EL (cell line): ENCODE measurements around the gene GRM7.

Experiments
- DNase-seq: peaks from one replicate; pipeline ENCODE4 v3.0.0-alpha.2; 2016

GRM7 gene

DNA sequence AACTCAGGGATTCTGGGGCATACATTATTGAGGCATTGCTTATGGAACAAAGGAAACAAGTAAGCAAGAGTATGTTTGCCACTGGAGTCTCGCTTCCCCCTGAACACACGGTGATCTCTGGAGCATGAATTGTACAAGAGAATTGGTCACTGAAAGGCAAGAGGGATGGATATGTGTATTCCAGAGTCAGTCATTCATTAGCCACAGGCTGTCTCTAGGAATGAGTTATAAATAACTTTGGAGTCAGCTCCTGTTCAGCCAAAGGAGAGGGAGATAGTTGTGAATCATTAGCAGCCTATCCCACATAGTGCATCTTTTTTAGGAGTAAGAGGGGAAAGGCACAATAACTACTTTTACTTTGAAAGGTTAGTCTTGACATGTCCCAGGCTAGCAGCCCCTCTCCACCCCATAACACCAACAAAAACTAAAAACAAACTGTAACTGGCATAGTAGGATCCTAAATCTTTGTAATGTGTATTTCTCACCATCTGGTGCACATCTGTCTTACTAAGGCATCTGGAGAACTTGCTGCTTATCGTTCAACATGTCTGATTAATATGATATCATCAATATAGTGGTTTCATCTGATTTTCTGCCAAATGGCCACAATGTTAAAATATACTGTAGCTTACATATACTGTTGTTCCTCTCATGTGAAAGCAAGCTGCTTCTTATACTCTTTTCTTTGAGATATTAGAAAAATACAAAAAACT is 462.2 kb downstream of the GRM7 start:
- DNase-seq, result no peak

DNA sequence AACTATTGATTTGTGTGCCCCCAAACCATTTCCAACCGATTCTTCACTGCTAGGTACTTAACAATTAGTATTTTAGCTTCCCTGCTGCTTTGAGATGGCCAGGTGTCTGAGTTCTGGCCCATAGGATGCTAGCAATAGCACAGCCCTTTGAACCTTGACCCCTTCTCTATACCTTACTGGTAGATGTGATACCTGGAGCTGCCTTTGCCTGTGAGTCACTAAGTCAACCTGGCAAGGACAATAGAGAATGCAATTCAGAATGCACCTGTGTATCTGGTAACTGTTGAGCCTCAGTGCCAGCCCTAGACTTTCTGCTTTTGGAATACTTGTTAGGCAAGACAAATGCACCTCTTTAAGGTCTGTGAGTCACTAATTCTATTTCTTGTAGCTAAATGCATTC is 467.4 kb downstream of the GRM7 start:
- no peak for DNase-seq

DNA sequence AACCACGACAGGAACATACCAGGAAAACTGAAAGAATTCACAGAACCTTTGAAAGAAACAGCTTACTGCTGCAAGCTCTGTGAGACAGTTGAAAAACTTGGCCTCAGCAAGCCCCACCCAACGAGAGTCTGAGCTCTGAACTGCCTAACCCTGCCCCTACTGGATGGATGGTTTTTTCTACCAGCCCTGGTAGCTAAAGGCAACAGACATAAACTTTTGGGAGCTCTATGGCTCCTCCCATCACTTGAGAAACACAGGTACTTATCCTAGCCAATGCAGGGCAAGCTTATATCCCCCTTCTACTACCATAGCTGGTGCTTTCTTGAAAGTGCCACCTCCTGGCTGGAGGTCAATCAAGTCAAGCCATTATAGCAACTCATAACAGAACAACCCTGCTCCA is 471.8 kb downstream of the GRM7 start:
- DNase-seq, result no peak

DNA sequence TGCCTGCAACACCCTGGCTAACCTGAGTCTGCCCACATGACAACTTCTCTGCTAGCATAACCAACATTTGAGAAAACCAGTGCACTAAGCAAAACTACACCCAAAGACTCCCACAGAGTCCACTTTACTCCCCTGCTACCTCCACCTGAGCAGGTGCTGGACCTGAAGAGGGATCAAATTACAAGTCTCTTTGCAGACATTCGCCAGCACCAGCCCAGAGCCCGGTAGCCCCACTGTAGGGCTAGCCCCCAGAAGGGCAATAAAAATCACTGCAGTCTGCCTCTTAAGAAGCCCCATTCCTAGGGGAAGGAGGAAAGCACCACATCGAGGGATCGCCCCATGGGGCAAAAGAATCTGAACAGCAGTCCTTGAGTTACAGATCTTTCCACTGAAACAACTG is 472.2 kb downstream of the GRM7 start:
- no peak for DNase-seq

DNA sequence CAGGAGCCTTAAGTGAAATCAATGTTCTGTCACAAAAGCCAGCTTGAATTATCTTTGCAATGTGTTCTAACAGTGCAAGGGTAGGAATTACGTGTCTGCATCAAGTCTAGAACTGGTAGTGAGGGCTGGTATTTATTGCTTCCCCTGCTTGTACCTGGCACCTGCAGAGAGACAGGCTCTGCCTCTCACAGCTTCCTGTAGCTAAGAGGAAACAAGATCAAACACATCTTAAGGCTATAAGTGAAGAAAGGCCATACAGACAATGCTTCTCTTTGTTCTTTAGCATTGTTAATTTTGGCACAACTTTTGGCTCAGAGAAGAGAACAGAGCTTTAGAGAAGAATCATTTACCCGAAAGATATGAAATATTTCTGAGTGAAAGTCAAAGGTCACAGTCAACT is 479.9 kb downstream of the GRM7 start:
- DNase-seq, result no peak

DNA sequence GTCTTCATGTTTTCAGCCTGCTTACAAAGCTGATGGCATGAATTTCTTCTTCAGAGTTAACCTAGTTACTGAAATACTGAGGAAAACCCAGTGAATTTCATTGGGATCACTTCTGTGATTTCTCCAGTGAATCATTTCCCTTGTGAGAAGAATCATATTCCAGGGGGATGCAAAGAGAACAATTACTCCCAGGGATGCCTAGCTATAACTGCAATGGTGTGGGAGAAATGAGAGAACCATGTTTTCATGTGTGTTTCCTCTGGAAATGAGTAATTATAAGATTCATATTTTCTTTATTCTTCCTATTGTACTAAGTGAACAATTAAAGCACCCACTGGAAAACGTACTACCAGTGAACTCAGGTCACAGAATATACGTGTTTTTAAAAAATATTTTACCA is 485.4 kb downstream of the GRM7 start:
- no peak for DNase-seq

DNA sequence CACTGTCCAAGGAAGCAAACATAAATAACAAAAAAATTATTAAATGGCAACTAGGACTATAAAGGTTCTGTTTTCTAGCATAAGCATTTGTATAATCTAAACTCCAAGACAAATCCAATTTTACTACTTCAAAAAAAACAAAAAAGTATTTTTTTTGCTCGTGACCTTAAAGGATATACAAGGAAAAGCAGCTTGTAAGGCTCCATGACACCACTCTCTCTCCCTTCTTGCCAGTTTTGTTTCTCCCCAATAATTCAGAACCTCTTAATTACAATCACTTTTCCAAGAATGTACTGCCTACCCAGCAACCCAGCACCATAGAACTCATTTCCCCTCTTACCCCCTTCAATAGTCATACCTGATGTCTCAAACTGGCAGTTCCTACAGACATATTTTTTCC is 496.2 kb downstream of the GRM7 start:
- no peak for DNase-seq

DNA sequence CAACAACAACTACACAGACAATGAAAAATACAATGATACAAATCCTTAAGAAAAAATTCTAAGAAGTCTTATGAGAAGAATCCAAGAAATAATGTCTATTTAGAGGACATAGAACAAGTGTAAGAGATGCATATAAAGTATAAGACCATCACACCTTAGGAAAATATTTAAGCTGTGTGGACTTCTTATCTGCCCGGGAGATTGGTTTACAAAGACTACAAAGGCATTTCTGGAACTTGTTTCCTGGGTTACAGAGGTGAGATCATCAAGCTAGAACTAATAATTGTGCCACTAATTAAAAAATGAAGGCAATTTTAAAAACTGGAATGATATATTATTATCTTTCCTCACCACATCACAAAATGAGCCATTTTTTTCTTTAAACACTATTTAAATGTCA is 507.1 kb downstream of the GRM7 start:
- DNase-seq, result no peak

DNA sequence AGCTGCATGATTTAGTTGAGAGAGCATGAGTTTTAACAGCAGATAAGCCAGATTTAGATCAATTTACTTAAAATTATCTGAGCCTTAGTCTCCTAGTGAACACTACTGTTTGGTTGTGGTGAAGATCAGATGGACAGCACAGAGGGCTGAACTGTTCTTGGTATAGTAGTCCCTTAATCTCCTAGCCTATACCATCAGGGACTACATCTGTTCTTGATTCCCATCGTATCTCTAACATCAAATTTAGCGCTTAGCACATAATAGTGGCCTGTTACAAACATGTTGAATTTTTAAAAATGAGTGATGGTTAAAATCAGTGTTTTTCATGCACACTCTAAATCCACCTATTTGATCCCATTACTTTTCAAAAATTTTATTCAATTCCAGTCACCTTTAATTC is 507.7 kb downstream of the GRM7 start:
- no peak for DNase-seq

DNA sequence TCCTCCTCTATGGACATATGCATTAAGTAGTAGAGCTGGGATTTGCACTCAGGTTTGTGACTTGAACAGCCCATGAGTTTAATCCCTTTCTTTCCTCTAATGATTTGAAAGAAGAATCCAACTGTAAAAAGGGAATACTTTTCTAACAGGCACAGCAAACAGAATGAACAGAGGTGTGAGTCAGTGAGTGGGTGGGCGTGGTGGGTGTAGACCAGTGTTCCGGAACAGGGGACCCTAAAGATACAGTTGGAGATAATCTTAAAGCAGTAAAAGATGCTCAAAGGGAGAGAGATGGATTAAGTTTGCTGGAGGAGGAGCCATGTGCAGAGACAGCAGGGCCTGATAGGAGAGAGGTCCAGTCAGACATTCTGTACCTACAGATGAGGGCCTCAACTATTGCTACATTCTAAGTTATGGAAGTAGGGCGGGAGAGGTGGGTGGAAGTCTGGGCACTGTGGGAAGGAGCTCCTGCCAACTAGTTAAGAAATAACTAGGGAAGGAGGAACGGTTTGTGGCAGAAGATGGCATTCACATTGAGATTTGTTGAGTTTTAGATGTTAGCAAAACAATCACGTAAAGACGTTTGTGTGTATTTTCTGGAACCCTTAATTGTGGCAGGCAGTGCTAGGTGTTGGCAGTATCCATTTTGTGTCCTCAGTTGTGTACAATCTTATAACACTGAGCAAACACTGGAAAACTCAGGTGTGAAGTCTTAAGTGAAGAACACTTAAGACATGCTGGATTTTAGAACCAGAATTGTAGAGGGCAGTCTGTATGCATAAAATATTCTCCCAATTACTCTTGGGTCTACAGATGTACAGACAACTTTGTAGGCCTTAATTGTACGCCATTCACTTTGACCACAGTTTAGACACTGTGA is 511.0 kb downstream of the GRM7 start:
- no peak for DNase-seq

DNA sequence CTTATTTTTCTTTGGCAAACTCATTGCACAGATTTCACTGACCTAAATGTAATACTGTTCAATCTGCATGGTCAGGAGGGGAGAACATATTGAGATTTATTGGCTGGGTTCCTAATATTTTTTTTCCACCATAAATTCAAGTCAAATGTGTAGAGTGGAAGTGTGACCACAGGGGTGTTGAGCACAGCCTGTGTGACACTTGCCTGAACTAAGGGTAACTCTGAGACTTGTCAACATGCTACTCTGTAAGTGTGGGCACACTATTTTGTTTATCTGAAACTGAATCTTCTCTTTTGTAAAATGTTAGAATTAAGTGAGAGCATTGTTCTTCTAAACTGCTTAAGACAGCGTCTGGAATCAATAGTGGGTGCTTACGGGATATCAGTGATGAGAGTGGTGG is 516.2 kb downstream of the GRM7 start:
- DNase-seq, result no peak

DNA sequence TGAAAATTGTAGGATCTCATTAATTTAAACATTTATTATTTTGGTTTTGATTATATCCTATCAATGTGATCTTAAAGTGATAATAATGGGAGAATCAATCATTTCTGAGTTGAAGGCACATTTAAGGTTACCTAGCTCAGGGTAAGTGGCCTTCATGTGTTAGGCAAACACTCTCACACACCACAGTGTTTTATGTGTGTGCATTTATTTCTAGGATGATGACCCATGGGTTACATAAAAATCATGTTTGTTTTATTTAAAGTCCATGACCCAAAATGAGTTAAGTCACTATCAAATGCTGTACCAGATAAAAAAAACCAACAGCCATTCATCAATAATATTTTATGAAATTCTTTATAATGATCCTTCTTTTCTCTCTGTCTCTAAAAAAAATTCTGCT is 520.8 kb downstream of the GRM7 start:
- no peak for DNase-seq

DNA sequence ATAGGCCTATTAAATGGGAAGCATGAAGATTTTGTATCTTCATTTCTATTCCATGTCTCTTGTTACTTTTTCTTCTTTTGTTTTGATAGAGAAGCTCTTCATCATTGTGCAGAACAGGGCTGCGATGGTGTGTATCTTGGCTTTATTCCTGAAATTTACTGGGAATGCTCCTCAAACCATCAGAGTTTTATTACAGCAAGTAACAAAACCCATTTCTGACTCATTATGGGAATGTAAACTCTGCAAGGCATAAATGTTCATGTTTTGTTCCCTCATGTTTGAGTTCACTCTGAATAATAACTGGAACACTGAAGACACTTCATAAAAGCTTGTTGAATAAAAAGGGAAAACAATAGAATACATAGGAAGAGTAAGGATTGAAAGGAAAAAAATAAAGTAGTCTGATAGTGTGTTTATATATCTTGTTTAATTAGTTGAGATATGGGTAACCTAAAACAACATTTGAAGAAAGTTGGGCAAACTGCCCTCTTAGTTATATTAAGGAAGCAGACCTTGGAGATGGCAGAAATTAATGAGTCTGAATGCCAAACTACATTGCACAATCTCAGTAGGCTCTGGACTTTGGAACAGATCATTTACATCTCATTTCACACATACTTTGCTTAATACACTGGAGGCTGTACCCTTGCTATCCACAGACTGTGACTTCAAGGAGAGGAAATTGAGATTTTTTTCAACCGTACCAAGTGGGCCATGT is 521.5 kb downstream of the GRM7 start:
- no peak for DNase-seq

DNA sequence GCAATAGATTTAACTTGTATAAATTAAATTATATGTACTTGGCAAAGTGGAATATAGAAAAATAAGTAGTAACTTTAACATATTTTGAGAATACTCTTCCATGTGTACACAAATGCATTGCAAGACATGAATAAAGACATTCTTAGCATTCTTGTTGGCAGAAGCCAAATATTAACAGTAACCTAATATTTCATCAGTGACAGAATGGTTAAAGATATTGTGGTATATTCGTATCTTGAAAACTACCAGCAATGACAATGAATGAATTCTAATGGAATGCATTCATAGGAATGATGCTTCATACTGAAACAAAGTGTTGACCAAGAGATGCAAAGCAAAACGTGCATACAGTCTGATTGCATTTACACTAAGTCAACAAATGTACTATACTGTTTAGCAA is 524.7 kb downstream of the GRM7 start:
- no peak for DNase-seq

DNA sequence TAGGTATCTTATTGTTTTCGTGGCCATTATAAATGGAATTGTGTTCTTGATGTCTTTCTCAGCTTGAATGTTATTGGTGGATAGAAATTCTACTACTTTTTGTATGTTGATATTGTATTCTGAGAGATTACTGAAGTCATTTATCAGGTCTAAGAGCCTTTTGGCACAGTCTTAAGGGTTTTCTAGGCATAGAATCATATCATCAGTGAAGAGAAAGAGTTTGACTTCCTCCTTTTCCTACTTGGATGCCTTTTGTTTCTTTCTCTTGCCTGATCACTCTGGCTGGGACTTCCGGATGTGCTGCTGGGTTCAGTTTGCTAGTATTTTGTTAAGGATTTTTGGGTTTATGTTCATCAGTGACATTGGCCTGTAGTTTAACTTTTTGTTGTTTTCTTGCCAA is 527.1 kb downstream of the GRM7 start:
- DNase-seq, result no peak

DNA sequence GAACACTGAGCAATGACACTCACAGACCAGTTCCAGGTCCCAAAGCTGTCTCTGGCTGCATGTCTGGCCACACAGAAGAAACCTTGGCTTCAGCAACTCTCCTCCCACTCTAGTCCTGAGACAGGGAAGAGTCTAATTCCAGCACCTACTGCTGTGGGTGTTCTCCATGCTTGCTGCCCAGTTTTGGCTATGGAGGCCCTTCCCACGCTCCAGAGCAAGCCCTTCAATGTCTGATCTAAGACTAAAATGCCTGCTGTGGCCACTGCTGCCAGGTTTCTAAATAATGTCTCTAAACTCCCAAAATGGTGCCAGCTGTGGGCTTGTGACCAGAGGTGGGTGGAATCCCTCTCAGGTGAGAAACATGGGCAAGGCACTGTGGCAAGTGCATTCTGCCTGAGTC is 531.3 kb downstream of the GRM7 start:
- DNase-seq, result no peak

DNA sequence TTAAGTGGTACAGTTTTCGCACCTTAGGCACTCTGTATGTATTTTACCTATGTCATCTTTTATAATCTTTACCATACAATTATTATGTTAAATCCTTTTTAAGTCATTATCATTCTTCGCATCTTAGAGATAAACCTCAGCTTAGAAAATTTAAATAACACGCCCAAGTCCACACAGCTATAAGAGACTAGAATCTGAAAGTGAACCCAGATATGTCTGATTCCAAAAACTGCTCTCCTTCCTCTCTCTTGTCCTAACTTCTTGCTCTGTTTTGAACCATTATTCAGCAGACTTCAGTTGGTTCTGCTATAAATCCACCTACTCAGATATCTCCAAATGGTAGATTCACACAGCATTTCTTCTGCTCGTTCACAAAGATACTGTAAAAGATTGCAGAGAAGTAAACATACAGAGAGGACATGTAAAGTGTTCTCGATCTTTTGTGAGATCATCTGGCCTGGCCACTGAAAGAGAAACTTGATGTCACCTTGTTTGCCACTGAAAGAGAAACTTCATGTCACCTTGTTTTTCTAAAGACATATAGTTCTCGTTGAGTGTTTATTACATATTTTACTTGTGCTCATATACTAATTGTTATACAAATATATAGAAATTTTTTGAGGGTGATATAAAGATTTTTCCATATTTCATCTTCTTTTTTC is 533.2 kb downstream of the GRM7 start:
- DNase-seq, result no peak

DNA sequence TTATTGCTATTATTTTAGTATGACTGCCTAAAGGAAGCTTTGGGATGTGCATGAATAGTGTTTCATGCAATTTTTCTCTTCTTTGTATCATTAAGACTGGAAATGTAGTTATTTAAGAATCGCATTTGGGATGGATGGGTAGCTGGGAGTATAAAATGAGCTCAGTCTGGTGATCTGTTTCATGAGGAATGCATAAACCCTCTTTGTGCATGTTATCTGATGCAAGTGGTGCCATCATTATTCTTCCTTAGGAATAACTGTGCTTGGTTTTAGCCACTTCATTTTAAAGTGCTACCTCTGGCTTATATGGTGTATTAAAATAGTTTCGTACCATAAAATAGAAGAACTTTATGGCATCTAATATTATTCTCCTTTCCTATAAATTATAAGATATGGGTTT is 535.6 kb downstream of the GRM7 start:
- no peak for DNase-seq

DNA sequence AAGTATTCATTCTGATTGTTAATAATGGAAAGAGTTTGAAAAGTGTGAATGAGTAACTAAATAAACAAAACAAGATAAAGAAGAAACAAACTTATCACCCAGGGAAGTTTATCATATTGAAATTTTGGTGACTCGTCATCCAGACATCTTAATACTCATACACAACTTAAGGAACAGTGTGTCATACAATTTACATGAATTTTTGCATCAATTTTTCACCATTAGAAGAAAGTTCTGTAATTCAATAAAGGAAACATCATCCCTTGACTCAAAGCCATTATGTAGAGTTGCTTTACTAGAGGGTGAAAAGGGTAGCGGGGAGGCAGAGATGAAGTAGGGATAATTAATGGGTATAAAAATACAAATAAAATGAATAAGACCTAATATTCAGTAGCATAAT is 536.2 kb downstream of the GRM7 start:
- DNase-seq, result no peak

DNA sequence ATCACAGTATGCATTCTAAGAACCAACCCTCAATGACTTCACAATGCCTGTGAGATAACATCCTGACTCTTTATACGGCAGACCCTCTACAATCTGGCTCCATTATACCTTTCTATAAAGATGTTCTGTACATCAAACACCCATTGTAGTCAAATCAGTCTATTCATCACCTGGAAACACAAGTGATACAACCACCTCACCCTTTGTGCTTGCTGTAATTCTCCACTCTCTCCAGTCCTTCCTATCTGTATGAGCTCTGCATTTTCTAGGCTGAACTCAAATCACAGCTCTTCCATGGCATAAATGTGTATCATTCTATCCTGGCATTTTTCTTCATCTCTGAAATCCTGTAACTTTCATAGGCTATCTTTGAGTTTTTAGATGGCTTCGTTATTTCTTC is 539.4 kb downstream of the GRM7 start:
- DNase-seq, result no peak

DNA sequence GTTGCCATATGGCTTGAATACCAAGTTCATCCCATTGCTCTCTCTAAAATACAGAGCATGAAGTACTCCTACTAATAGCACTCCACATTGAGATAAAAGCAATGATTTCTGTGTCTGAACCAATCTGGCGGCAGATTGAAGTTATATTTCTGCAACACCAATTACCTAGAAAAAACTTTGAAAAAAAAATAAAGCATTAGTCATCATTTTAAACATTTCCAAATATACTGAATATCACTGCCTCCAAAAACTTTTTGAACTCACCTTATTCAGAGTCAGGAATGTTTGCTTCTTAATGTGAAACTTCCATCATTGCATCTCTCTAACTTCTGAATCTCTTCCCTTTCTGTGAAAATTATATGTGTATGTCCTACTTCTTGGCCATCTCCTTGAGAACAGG is 540.5 kb downstream of the GRM7 start:
- DNase-seq, result no peak

DNA sequence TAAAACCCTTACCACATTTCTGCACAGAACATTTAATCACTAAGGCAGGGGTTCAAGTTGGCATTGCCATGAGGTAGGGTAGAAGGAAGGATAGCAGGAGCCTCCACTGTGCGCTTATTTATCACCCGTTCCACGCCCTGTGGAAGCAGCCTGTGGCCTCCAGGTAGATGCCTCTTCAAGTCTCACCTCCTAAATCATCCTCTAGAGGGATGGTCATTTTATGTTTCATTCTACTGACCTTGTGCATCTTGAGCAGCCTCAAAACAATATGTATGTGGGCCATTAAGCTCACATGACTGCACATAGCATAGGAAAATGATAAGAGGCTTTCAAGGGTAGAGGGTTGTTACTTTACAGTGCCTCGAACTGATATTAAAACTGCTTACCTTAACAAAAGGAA is 546.2 kb downstream of the GRM7 start:
- no peak for DNase-seq

DNA sequence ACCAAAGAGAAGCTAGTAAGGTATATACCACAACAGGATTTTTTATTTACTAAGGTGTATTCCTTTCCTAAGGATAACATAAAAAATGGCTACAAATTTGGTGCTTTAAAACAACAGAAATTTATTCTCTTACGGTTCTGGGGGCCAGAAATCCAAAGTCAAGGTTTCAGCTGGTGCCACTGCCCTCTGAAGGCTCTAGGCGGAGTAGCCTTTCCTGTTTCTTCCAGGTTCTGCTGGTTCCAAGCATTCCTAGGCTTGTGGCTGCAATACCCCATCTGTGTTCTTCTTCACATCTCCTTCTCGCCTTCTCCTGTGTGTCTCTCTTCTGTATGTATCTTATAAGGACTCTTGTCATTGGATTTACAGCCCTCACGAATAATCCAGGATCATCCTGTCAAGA is 549.9 kb downstream of the GRM7 start:
- no peak for DNase-seq
